SK-N-SH (cell line): ENCODE measurements around the gene MEIS2. TPM values are rescaled to one million over a fixed set of nuclear protein-coding genes. Genes with fewer than 3 reads are reported as not detected.

Experiments used
- CTCF ChIA-PET: fragments of 300-600, 350-600 bp; formaldehyde crosslinking; extraction: SDS; loops from one replicate; lab custom pipeline; 2021; lab: Yijun Ruan, JAX
- POLR2A ChIA-PET: fragments of 350-600 bp; sonication (Branson Sonifier 250); formaldehyde crosslinking; extraction: SDS; loops from one replicate; lab custom pipeline; 2020; ENCODE audit warnings: antibody characterized with exemption, inconsistent platforms; lab: Yijun Ruan, JAX
- DNase-seq: peaks from one replicate; pipeline ENCODE4 v3.0.0; 2012
- H2AFZ ChIP-seq: fragments of 200-600 bp; sonication (generic); 2 replicates; pipeline ENCODE4 v1.8.1; 2016; ENCODE audit warnings: antibody characterized with exemption, mild to moderate bottlenecking, low read depth
- H3F3A ChIP-seq: fragments of 200-600 bp; sonication (generic); replicated peaks from 2 replicates; pipeline ENCODE3; 2016; ENCODE audit warnings: antibody characterized with exemption, mild to moderate bottlenecking; ENCODE audit not compliant: insufficient read depth
- H3K27ac ChIP-seq, 2 experiments: fragments of 200-500 bp in 1 of 2; fragments of 200-600 bp in 1 of 2; sonication (Bioruptor generic) in 1 of 2; sonication (generic), shearing (Covaris generic) in 1 of 2; 2 replicates each; pipeline versions ENCODE4 v1.5.1 to v1.6.1; 2014 to 2016; ENCODE audit warnings: low read depth in 2 of 2, inconsistent platforms in 1 of 2, low read length in 1 of 2, mild to moderate bottlenecking in 1 of 2, mixed read lengths in 1 of 2
- H3K27me3 ChIP-seq: fragments of 200-600 bp; sonication (generic), shearing (Covaris generic); 2 replicates; pipeline ENCODE4 v1.6.1; 2016; ENCODE audit warnings: mixed run types; ENCODE audit not compliant: insufficient read depth
- H3K36me3 ChIP-seq, 2 experiments: fragments of 200-500 bp in 1 of 2; fragments of 200-600 bp in 1 of 2; sonication (Bioruptor generic) in 1 of 2; sonication (generic) in 1 of 2; replicated peaks in 1 of 2; 2 replicates each; pipeline versions ENCODE3 to v1.5.1; 2014 to 2016; ENCODE audit warnings: low read length in 1 of 2, mild to moderate bottlenecking in 1 of 2; ENCODE audit not compliant: insufficient read depth in 2 of 2, control insufficient read depth in 1 of 2
- H3K4me1 ChIP-seq, 2 experiments: fragments of 200-500 bp in 1 of 2; fragments of 200-600 bp in 1 of 2; sonication (Bioruptor generic) in 1 of 2; sonication (generic), shearing (Covaris generic) in 1 of 2; 2 replicates each; pipeline versions ENCODE4 v1.5.1 to v1.6.1; 2014 to 2016; ENCODE audit warnings: low read depth in 1 of 2, low read length in 1 of 2, mixed run types in 1 of 2; ENCODE audit not compliant: insufficient read depth in 2 of 2, control insufficient read depth in 1 of 2
- H3K4me2 ChIP-seq: fragments of 200-600 bp; sonication (generic), shearing (Covaris generic); 2 replicates; pipeline ENCODE4 v1.6.1; 2017; ENCODE audit warnings: mixed run types
- H3K4me3 ChIP-seq, 2 experiments: fragments of 200-500 bp in 1 of 2; fragments of 200-600 bp in 1 of 2; sonication (Bioruptor generic) in 1 of 2; sonication (generic), shearing (Covaris generic) in 1 of 2; 2 replicates each; pipeline versions ENCODE4 v1.5.1 to v1.8.1; 2014 to 2016; ENCODE audit warnings: low read depth in 2 of 2, inconsistent platforms in 1 of 2, low read length in 1 of 2, mild to moderate bottlenecking in 1 of 2, mixed read lengths in 1 of 2, moderate library complexity in 1 of 2
- H3K79me2 ChIP-seq: fragments of 200-600 bp; sonication (generic); 2 replicates; pipeline ENCODE4 v1.8.1; 2017; ENCODE audit warnings: mild to moderate bottlenecking; ENCODE audit not compliant: insufficient read depth
- H3K9ac ChIP-seq: fragments of 200-600 bp; sonication (generic); 2 replicates; pipeline ENCODE4 v1.6.1; 2017; ENCODE audit warnings: mixed run types
- H3K9me2 ChIP-seq: fragments of 200-600 bp; sonication (generic); 2 replicates; pipeline ENCODE4 v1.6.1; 2017; ENCODE audit warnings: mixed run types
- H3K9me3 ChIP-seq: fragments of 200-600 bp; sonication (generic); 2 replicates; pipeline ENCODE4 v1.6.1; 2017; ENCODE audit warnings: mixed run types, mild to moderate bottlenecking, moderate library complexity
- H4K20me1 ChIP-seq: fragments of 200-600 bp; sonication (generic); 2 replicates; pipeline ENCODE4 v1.6.1; 2017; ENCODE audit warnings: mild to moderate bottlenecking, mixed run types; ENCODE audit not compliant: insufficient read depth
- FOXJ3 ChIP-seq: sonication (generic); formaldehyde crosslinking; IDR thresholded peaks from 2 replicates; pipeline ENCODE4 v1.5.1; 2020; ENCODE audit warnings: mild to moderate bottlenecking, missing genetic modification reagents
- GABPA ChIP-seq: IDR thresholded peaks from 2 replicates; pipeline ENCODE4 v1.4.0; 2012; ENCODE audit warnings: low read depth, mild to moderate bottlenecking
- POLR2AphosphoS5 ChIP-seq: IDR thresholded peaks from 2 replicates; pipeline ENCODE4 v1.6.1; 2012; ENCODE audit warnings: low read depth, low read length
- RFX5 ChIP-seq: IDR thresholded peaks from 2 replicates; pipeline ENCODE4 v1.6.1; 2012; ENCODE audit warnings: mild to moderate bottlenecking, improper control_type of control experiment, low read length
- SIN3A ChIP-seq: IDR thresholded peaks from 2 replicates; pipeline ENCODE4 v1.6.1; 2012; ENCODE audit warnings: low read depth, mild to moderate bottlenecking, low read length, moderate library complexity, borderline replicate concordance
- SMC3 ChIP-seq: IDR thresholded peaks from 2 replicates; pipeline ENCODE4 v1.6.1; 2012; ENCODE audit warnings: low read depth, low read length, improper control_type of control experiment
- YY1 ChIP-seq: IDR thresholded peaks from 2 replicates; pipeline ENCODE4 v1.4.0; 2012; ENCODE audit warnings: low read depth, mild to moderate bottlenecking
- WGBS: methylation state at CpG from one replicate; pipeline ENCODE4 v1.1.6; 2017; ENCODE audit warnings: low lambda C conversion rate; 5-methylcytosine and 5-hydroxymethylcytosine counted together
- polyA plus RNA-seq, 3 experiments: library from polyadenylated mRNA; depleted of rRNA; stranded (reverse); fragments of >200 nt; gene quantifications; 2 replicates each; pipeline ENCODE4 v1.2.3, GENCODE V29; 2012
- TF ChIP-seq, protein P1 (sequence below): IDR thresholded peaks from 2 replicates; pipeline ENCODE4 v1.4.0; 2012; ENCODE audit warnings: low read depth, borderline replicate concordance

The MEIS2 gene
- polyA plus RNA-seq, 1 of the 3 experiments (the other 2 are of a cell fraction) = 146 TPM

DNA sequence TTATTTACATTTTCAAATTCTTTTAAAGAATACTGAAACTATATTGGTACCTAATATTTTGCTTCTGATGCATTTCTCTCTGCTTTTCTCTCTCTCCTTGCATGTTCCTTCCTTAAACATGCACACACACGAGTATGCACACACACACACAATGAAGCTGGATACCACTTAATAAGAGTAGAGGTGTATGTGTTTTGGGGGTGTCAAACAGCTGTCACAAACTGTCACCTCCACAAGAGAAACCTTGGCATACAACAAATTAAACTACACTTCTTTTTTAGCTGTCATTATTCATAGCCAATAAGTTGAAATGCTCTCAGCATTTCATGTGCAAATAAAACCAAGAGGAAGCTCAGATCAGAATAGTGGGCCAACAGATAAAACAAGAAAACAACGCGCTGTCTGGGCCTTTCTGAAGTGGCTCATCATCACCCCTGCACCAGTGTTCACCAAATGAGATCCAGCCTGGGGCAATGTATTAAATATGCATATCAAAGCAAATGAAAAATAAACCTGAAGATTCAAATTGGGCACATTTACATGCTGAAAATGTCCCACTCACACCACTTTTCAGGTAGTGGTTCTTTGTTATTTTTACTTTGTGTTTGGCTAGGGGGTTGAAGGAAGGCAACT, 9.7 kb downstream of the MEIS2 start:
- peaks cover 46% of the 10 kb centered on the region; the same call in 1 of the 2 replicates for H4K20me1 ChIP-seq
- H3K4me2 ChIP-seq = peak overlapping the region; percentile 91
- ChIA-PET POLR2A (interaction anchor here (0.9 to 1.4 kb wide), 2 partner anchors 14 to 17 kb away, joined by 3 to 4 read pairs; no protein-coding TSS in a partner anchor), CTCF (interaction anchor here (1.1 to 2.2 kb wide), 4 partner anchors 13 to 790 kb away, joined by 3 to 6 read pairs (median 3); no protein-coding TSS in a partner anchor)
- no peaks in the 10 kb centered on the region for H3K9me2 ChIP-seq
- H3K27me3 ChIP-seq = no peaks in the 10 kb centered on the region
- H3K9ac ChIP-seq = peak overlapping the region; percentile 14
- H3K9me3 ChIP-seq = no peaks in the 10 kb centered on the region
- H3K4me3 ChIP-seq = peak overlapping the region; percentile 47 to 74
- 0 out of 2 replicates have a peak, but pooled peaks have one; percentile 11 for TF ChIP-seq POLR2AphosphoS5
- TF ChIP-seq SIN3A = no peak
- H2AFZ ChIP-seq = no peak overlapping the region
- peaks cover 23% of the 10 kb centered on the region for H3F3A ChIP-seq
- H3K79me2 ChIP-seq = peaks cover 98% of the 10 kb centered on the region
- 24% methylated on average over 3 of the region's 3 CpGs for WGBS
- H3K27ac ChIP-seq = peak overlapping the region; percentile 93 to 99
- peaks cover 72 to 97% of the 10 kb centered on the region in 2 experiments for H3K36me3 ChIP-seq
- H3K4me1 ChIP-seq = peaks cover 9 to 26% of the 10 kb centered on the region in 2 experiments; a peak in 3 of 4 replicates
- DNase-seq = no peak

GRCh38 chr15:37088436-37088835, 11.9 kb downstream of the MEIS2 start:
- H3K27ac ChIP-seq = peak overlapping the region; percentile 55 to 83
- WGBS = 24% methylated on average over 2 of the region's 2 CpGs
- TF ChIP-seq YY1 (no peak), RFX5 (no peak), FOXJ3 (CRISPR knock-in tag) (no peak), GABPA (no peak), SMC3 (no peak)
- TF ChIP-seq, protein P1, sequence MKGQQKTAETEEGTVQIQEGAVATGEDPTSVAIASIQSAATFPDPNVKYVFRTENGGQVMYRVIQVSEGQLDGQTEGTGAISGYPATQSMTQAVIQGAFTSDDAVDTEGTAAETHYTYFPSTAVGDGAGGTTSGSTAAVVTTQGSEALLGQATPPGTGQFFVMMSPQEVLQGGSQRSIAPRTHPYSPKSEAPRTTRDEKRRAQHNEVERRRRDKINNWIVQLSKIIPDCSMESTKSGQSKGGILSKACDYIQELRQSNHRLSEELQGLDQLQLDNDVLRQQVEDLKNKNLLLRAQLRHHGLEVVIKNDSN = no peak
- TF ChIP-seq, all 33 proteins: peak for 0
- Histone ChIP-seq H4K20me1 (peaks cover 52% of the 10 kb centered on the region; the same call in 1 of the 2 replicates), H3K4me3 (peak overlapping the region; percentile 20 to 35; a peak in 3 of 4 replicates), H3K27me3 (no peaks in the 10 kb centered on the region), H2AFZ (no peak overlapping the region), H3K4me1 (peaks cover 11 to 47% of the 10 kb centered on the region in 2 experiments; a peak in 3 of 4 replicates), H3K36me3 (peaks cover 83 to 100% of the 10 kb centered on the region in 2 experiments), H3K9me3 (no peaks in the 10 kb centered on the region), H3K79me2 (peaks cover 100% of the 10 kb centered on the region), H3F3A (peaks cover 9% of the 10 kb centered on the region), H3K4me2 (peak overlapping the region; percentile 36), H3K9me2 (no peaks in the 10 kb centered on the region), H3K9ac (no peak overlapping the region)
- CTCF ChIA-PET = interaction anchor here (1.3 to 2.2 kb wide), 2 partner anchors 8 to 706 kb away, joined by 6 to 7 read pairs; no protein-coding TSS in a partner anchor
- no peak for DNase-seq
- POLR2A ChIA-PET = interaction anchor here (0.9 to 1.5 kb wide), 3 partner anchors 9 to 16 kb away, joined by 3 to 5 read pairs (median 3); no protein-coding TSS in a partner anchor
